Measurements from ENCODE around the gene WBP2NL. TPM values are rescaled to one million over a fixed set of nuclear protein-coding genes. Genes with fewer than 3 reads are reported as not detected.

WBP2NL gene
- total RNA-seq, 1 donor from 2014 or later: 2.0 TPM

DNA sequence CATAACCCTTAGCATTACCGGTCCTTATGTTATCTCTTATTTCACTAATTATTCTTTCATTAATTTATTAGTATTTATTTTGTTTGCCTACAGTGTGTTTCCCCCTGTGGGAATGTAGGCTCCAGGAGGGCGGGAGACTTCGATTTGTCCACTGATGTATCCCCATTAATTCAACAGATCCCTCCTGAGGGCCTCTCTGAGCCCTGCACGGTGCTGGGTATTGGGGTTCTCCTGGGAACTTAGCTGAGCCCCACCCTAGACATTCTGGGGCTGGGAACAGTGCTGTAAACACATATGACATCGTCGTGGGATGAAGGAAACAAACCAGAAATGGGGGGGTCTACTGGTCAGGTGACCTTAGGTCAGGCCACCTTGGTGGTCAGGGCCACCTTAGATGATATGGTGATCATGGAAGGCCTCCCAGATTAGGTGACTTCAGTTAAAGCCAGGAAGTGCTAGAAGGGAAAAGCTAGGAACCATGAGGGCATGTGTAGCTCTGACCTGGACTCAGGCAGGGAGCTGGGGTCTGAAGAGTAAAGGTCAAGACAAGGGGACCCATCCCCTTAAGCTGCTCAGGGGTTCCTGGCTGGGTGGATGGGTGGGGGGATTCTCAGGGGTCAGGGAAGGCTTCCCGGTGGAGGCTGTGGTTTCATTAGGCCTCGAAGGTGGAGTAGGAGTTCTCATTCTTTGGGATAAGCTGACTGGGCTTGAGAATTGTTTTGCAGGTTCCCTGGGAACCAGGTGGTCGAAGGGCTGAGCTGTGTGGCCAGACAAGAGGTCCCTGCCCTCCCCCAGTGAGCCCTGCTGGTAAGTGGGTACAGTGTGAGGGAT, 76.5 kb downstream of the WBP2NL start:
- Histone ChIP-seq H3K4me1 (peaks cover 60% of the 10 kb centered on the region), H3K27me3 (no peaks in the 10 kb centered on the region), H3K4me3 (peak overlapping the region; percentile 75 to 84), H3K9me3 (no peaks in the 10 kb centered on the region), H3K27ac (peak overlapping the region; percentile 95), H3K36me3 (peaks cover 0 to 9% of the 10 kb centered on the region in 2 donors)
- DNase-seq (ENCODE audit: extremely low spot score in 2 of 2): no peak
- intact Hi-C loops (cut with DNase I): loop anchor here (10.0 kb wide), 1 partner anchor 370 kb away; no protein-coding TSS in a partner anchor
- TF ChIP-seq, protein P1, sequence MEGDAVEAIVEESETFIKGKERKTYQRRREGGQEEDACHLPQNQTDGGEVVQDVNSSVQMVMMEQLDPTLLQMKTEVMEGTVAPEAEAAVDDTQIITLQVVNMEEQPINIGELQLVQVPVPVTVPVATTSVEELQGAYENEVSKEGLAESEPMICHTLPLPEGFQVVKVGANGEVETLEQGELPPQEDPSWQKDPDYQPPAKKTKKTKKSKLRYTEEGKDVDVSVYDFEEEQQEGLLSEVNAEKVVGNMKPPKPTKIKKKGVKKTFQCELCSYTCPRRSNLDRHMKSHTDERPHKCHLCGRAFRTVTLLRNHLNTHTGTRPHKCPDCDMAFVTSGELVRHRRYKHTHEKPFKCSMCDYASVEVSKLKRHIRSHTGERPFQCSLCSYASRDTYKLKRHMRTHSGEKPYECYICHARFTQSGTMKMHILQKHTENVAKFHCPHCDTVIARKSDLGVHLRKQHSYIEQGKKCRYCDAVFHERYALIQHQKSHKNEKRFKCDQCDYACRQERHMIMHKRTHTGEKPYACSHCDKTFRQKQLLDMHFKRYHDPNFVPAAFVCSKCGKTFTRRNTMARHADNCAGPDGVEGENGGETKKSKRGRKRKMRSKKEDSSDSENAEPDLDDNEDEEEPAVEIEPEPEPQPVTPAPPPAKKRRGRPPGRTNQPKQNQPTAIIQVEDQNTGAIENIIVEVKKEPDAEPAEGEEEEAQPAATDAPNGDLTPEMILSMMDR (IDR thresholded peaks at IDR 0.05): no peak
- TF ChIP-seq POLR2A (IDR thresholded peaks at IDR 0.05): no peak
- TF ChIP-seq POLR2AphosphoS5 (IDR thresholded peaks at IDR 0.05; ENCODE audit: insufficient read depth in 1 of 2, low read depth in 1 of 2): no peak

DNA sequence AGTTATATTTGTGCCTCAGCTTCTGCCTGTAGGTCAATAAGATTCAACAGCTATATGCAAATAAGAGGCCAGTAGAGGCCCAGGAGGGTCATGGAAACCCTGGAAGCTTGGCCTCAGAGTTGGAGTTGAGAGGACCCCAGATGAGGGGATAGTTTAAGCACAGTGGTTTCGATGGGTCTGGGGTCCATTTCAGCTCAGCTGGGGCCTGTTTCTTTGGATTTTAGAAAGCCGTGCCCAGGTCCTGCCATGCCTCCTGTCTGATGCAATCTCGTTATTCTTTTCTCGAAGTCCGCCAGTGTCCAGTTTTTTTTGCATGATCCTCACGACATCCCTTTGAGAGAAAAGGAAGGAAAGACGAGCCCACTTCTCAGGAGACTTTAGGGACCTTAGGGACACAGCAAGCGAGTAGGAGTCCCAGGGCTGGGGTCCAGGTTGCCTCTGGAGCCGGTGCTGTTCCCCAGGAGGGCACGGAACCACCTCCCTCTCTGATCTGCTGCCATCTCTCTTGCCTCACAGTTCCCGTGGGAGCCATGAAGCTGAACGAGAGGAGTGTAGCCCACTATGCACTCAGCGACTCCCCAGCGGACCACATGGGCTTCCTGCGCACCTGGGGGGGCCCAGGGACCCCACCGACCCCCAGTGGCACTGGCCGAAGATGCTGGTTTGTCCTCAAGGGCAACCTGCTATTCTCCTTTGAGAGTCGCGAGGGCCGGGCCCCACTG, 78.3 kb downstream of the WBP2NL start:
- peaks cover 63% of the 10 kb centered on the region for H3K4me1 ChIP-seq
- no peaks in the 10 kb centered on the region for H3K9me3 ChIP-seq
- intact Hi-C loops (cut with DNase I): loop anchor here (10.0 kb wide), 1 partner anchor 368 kb away; no protein-coding TSS in a partner anchor
- no peak overlapping the region for H3K4me3 ChIP-seq
- TF ChIP-seq, protein P1 (IDR thresholded peaks at IDR 0.05): no peak
- TF ChIP-seq POLR2AphosphoS5 (IDR thresholded peaks at IDR 0.05; ENCODE audit: insufficient read depth in 1 of 2, low read depth in 1 of 2) (no peak), POLR2A (IDR thresholded peaks at IDR 0.05) (no peak)
- H3K36me3 ChIP-seq: peaks cover 0 to 9% of the 10 kb centered on the region in 2 donors
- peak overlapping the region; percentile 98 for H3K27ac ChIP-seq
- no peaks in the 10 kb centered on the region for H3K27me3 ChIP-seq
- DNase-seq (ENCODE audit: extremely low spot score in 2 of 2): no peak

DNA sequence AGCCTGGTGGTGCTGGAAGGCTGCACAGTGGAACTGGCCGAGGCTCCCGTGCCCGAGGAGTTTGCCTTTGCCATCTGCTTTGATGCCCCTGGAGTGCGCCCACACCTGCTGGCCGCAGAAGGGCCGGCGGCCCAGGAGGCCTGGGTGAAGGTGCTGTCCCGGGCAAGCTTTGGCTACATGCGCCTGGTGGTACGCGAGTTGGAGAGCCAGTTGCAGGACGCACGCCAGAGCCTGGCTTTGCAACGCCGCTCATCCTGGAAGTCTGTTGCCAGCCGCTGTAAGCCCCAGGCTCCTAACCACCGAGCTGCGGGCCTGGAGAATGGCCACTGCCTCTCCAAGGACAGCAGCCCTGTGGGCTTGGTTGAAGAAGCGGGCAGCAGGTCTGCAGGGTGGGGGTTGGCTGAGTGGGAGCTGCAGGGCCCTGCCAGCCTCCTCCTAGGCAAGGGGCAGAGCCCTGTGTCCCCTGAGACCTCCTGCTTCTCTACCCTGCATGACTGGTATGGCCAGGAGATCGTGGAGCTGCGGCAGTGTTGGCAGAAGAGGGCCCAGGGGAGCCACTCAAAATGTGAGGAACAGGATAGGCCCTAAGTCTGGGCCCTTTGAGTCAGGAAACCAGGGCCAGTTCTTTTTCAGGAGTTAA, 79.0 kb downstream of the WBP2NL start:
- H3K4me1 ChIP-seq: peaks cover 64% of the 10 kb centered on the region
- H3K27me3 ChIP-seq: no peaks in the 10 kb centered on the region
- no peak for DNase-seq (ENCODE audit: extremely low spot score in 2 of 2)
- H3K4me3 ChIP-seq: no peak overlapping the region
- H3K9me3 ChIP-seq: no peaks in the 10 kb centered on the region
- peaks cover 0 to 12% of the 10 kb centered on the region in 2 donors for H3K36me3 ChIP-seq
- TF ChIP-seq POLR2A (IDR thresholded peaks at IDR 0.05) (no peak), POLR2AphosphoS5 (IDR thresholded peaks at IDR 0.05; ENCODE audit: insufficient read depth in 1 of 2, low read depth in 1 of 2) (no peak)
- TF ChIP-seq, protein P1 (IDR thresholded peaks at IDR 0.05): no peak
- H3K27ac ChIP-seq: peak overlapping the region; percentile 98
- intact Hi-C loops (cut with DNase I): loop anchor here (10.0 kb wide), 1 partner anchor 367 kb away; no protein-coding TSS in a partner anchor

Small RNA genes lying within 50 kb of the gene (small RNA-seq; reads per million reads assigned to genes)
- not detected for gene SNORD13P1

Other genes starting within 250 kb of the WBP2NL start
- gene CCDC134, start 198.1 kb upstream of the WBP2NL start, total RNA-seq: 8.8 TPM
- gene SREBF2, start 165.7 kb upstream of the WBP2NL start, total RNA-seq: 98.0 TPM
- gene SHISA8, start 83.7 kb upstream of the WBP2NL start, total RNA-seq: not detected
- gene TNFRSF13C, start 72.0 kb upstream of the WBP2NL start, total RNA-seq: not detected
- gene CENPM, start 51.6 kb upstream of the WBP2NL start, total RNA-seq: not detected
- gene SEPTIN3, start 29.3 kb upstream of the WBP2NL start, total RNA-seq: 1.5 TPM
- gene NAGA, start 72.0 kb downstream of the WBP2NL start, total RNA-seq: 28.2 TPM
- gene PHETA2, start 75.5 kb downstream of the WBP2NL start, total RNA-seq: 14.2 TPM
- 40.3 TPM for gene SMDT1, start 80.9 kb downstream of the WBP2NL start, total RNA-seq
- 42.0 TPM for gene NDUFA6, start 92.0 kb downstream of the WBP2NL start, total RNA-seq
- gene CYP2D6, start 132.0 kb downstream of the WBP2NL start, total RNA-seq: 1.7 TPM

All from vagina (tissue), 2 donors.